H1 (cell line): Measurements from ENCODE around the gene STX16. TPM values are rescaled to one million over a fixed set of nuclear protein-coding genes. Genes with fewer than 3 reads are reported as not detected.

Experiments
- RFX5 ChIP-seq: IDR thresholded peaks from 2 replicates; pipeline ENCODE4 v1.6.1; 2011; ENCODE audit warnings: low read depth, low read length, improper control_type of control experiment, borderline replicate concordance
- polyA plus RNA-seq, 7 experiments: library from polyadenylated mRNA; depleted of rRNA in 3 of 7; stranded (reverse) in 5 of 7; unstranded in 2 of 7; fragments of >200 nt in 5 of 7; fragments of 200-250 nt in 2 of 7; gene quantifications; 1 replicate in 5 of 7; 2 replicates in 1 of 7; 4 replicates in 1 of 7; pipeline versions ENCODE4 v1.2.1 to v1.2.3, GENCODE V29; 2011 to 2013; ENCODE audit warnings: missing spikeins in 2 of 7, mixed read lengths in 2 of 7
- total RNA-seq: library from RNA; stranded (reverse); fragmentation: NEBNext Ultra II Directional; extraction: Animal tissue kit (Norgen Biotek cat#: 25700); gene quantifications from 2 replicates; pipeline ENCODE4 v1.2.1, GENCODE V29; 2021

The STX16 gene
- total and polyA plus RNA-seq, 2 of the 8 experiments (the other 6 are each of a cell fraction or from before 2014, with no cell fraction given), result 45.2 to 61.6 TPM

DNA sequence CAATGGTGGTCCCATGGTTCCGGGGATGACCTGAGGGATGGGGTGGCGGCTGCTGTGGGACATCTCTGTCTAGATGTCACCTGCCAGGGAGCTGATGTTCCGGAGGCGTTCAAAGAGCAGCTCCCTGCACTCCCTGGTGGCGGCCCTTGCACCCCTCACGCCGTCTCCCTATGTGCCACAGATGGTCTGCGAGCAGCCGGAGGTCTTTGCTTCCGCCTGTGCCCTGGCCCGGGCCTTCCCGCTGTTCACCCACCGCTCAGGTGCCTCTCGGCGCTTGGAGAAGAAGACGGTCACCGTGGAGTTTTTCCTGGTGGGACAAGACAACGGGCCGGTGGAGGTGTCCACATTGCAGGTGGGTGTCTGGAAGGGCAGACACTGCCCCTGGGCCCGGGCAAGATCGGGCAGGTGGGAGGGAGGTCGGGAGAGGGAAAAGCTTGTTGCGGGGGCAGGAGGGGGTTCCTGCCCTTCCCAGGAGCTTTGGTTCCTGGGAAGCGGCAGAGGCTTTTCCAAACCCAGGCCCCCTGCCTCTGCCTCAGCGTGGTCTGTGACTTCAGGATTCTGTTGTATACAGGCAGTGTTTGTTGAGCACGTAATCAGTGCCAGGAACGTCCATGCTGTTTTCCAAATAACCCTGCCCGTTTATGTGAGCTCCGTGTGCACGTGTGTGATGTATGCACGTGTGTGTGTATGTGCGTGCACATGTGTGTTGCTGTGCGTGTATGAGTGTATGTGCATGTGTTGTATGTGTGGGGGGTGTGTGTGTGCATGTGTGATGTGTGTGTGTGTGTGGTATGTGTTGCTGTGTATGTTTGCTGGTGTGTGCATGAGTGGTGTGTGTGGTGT, 43.4 kb downstream of the STX16 start (continued):
- no peak for TF ChIP-seq RFX5
